ENCODE measurements around the gene KRTAP5-3.
"Not testable (repeated sequence)": the region's sequence is repeated elsewhere in the genome, so short reads cannot be mapped to it uniquely, and the experiment has no call there.

KRTAP5-3 gene

DNA sequence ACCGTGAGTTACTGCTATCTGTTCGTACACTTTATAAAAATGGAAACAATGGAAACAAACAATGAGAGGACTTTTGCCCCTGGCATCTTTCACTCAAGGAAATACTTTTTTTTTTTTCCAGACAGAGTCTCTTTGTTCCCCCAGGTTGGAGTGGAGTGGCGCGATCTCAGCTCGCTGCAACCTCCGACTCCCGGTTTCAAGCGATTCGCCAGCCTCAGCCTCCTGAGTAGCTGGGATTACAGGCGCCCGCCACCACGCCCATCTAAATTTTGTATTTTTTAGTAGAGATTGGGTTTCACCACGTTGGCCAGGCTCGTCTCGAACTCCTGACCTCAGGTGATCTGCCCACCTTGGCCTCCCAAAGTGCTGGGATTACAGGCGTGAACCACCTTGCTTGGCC lies 32.5 kb downstream of the KRTAP5-3 start:
- not testable (repeated sequence) for DNase-seq

DNA sequence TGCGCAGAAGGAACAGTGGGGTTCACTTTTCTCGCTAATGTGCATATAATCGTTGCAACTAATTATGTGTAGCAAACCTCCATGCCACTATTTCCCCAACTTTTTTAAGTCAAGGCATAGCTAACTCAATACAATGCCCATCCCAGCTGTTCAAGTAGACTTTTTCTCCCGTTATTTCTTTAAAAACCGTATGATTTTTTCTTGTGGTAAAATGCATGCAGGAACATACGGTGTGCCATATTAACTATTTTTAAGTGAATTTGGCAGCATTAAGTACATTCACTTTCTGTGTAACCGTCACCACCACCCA lies 33.4 kb downstream of the KRTAP5-3 start:
- no peak for DNase-seq

DNA sequence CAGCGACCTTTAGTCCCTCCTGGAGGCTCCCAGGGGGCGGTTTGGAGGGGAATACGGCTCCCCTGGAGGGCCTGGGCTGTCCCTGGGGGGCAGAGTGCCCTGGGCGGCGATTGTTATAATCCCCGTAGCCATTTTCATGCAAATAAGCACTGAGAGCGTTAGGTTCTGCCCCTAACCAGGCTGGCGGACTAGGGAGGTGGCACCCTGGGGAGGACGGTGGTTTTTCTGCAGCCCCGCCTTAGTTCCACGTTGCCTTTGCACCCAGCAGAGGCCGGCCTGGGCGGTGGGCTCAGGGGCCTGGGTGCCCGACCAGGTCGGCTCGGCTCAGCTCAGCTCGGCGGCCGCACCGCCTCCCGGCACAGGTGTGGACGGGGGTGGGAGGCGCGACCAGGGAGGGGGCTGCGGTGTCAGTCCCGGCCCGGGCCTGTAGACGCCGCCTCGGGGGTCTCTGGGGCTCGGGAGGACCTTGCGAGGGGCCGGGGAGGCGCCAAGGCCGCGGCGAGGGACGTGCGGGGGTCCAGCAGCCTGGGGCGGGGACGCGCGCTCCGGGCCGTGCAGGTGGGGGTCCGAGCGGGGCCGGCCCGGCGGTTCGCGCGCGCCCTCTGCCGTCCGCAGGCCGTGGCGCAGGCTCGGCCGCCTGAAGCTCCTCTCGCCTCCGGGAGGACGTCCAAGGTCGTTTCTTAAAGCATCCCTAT lies 33.9 kb downstream of the KRTAP5-3 start:
- DNase-seq = peak; percentile 68

DNA sequence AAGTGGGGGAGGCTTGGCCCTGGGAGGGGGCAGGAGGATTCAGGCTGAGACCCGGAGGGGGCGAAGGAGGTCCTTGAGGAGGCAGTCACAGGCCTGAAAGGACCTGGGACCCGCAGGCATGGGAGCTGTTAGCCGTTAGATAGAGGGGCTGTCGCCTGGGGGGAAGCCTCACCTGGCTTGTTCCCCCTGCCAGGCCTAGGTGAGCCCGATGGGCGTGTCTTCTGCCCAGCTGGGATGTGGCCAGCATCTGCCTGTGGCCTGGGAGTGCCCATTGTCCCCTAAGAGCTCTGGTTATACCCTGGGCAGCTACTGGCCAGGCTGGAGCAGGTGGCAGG lies 34.4 kb downstream of the KRTAP5-3 start:
- DNase-seq = no peak

DNA sequence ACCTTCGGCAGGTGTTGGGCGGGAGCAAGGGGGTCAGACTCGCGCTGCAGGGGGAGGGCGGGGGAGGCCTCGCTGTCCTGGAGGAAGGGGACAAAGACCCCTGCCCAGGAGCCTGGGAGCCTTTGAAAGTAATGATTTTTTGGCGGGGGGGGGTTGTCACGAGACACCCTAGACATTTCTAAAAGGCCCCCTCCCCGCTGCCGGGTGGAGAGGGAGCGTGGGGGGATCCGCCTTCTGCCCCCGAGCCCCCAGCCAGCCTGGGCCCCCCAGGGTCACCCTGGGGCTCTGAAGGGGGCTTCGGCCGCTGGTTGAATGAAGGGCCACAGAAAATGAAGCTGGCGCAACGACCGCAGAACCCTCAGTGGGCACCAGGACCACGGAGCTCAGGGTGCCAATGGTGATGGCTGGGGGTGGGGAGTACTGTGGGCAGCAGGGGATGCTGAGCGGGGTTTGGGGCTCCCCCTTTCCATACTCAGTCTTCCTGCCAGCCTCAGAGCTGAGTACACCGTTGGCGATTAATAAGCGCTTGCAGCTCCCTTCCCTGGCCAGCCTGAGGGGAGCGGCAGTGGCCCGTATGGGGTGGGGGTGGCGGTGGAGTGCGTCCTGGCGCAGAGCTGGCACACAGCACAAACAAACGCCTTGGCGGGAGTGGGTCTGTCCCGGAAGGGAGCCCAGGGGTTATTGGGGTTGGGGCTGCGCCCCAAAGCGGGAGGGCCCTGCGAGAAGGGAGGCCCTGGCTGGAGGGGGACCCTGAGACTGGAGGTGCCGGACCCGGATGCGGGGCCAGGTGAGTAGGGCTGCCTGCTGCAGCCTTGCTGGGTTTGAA lies 35.0 kb downstream of the KRTAP5-3 start:
- no peak for DNase-seq

DNA sequence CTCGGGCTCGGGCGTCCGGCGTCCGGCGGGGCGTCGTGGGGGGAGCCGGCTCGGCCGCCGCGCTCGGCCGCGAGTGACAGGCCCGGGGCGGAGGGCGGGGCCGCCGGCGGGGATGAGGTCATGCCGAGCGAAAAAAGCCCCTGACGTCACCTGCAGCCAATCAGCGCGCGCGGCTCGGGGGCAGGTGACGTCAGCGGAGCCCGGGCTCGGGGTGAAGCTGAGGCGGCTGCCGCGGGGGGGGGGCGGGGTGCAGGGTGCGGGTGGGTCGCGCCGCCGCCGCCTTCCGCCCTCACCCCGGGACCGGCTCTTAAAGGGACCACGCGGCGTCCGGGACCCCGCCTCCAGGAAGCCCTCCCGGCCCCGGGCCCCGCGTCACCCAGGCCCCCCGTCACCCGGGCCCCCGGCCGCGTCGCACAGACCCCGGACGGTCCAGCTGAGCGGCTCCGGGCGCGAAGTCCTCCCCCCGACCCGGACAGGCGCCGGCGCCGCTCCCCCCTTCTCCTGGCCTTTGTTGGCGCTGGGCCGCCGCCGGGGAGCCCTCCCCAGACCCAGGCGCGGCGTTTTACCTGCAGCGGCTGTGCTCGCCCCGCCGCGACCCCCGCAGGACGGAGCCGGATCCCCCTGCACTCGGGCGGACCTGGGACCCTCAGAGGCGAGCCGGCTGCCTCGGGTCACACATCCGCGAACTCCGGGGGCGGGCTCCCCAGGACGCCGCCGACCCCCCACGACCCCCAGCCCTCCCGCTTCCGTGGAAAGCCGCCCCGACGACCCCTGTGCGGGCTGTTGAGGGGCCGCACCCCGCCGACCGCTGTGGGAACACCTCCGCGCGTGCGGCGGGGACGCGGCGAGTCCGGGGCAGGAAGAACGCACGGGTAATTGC lies 35.8 kb downstream of the KRTAP5-3 start, which contains the start of gene DUSP8:
Gene DUSP8 (minus strand): TSS at position 75 of the 880 bp plus-strand sequence. CDS start 6,445 bp downstream, outside the sequence.
- DNase-seq = peak; percentile 83

DNA sequence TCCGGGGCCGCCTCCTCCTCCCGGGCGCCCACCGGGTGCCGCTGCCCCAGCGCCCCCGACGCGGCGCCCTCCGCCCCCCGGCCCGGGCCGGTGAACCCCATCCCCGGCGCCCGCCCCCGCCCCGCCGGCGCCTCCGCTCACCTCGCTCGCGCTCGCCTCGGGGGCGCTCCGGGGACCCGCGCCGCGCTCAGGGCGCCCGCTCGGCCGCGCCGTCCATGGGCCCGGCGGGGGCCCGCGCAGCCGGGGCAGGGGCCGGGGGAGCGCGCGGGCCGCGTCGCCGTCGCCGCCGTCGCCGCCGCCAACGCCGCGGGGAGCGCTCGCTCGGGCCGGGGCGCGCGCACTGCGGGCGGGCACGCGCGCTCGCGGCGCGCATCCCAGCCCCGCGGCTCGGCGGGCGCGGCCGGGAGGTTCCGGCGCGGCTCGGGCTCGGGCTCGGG lies 36.5 kb downstream of the KRTAP5-3 start:
- DNase-seq = no peak

DNA sequence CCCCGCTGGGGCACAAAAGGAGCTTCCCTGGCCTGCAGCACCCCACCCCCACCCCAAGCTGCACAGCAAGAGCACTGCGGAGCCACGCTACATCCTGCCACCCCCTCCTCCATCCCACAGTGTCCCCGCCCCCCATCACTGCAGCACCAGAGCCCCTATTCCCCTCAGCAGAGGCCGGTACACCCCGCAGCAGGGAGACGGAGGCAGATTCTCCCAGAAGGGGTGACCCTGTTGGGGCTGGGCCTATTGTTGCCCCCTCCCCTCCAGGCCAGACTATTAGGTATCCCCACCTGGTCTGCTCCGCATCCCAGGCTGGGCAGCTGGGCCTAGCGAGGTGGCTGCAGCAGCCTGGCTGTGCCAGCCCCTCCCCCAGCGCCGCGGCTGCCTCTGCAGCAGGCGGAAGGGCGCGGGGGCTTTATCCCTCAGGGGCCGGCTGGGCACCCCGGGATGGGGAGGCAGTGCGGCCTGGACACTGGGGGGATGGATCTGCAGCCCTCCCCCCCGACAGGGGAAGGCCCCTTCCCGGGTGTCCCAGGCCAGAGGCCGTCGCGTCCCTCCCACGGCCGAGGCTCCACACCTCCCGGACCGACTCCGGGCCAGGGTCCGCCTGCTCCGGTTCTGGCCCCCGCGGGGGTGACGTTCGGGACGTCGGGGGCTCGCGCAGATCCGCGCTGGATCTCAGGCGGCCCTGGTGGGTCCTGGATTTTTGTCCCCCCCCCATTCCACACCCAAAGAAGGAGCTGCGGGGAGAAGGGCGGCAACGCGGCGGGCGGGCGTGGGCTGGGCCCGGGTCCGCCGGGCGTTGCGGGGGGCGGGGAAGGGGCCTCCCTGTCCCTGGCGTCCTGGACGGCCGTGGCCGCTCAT lies 37.1 kb downstream of the KRTAP5-3 start:
- DNase-seq = no peak

DNA sequence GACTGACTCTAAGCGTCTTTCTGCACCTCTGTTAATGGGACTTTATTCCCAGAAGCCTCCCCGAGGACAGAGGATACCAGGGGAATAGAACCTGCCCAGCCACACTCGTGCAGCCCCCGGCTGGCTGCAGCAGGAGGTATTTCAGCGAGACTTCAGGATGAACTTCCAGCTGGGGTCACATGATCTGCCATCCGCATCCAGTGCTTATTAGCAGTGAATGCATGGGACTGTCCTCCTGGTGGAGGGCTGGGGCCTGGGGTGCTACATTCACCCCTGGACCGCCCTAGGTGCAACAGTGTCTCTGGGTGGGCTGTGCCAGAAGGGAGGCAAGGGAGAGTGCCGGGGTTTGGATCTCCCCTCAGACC lies 37.8 kb downstream of the KRTAP5-3 start:
- DNase-seq = no peak

DNA sequence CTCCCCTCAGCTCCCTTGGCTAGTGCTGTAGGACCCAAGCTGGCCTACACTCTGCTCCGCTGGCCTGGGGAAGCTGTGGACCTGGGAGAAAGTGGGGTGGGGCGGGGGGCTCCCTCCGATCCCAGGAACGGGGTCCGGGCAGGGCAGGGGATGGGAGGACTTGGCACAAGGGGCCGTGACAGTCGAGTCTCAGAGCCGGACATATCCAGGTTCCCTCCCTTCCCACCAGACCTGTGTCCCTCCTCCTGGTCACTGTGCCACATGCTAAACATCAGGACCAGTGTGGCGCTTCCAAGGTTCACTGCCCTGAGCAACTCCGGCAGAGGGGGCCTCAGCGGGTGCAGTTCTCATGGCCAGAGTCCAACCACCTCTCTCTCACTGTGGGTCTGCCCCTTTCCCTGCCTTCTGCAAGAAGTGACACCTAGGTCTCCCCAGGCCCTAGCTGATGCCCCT lies 38.2 kb downstream of the KRTAP5-3 start:
- DNase-seq = no peak

DNA sequence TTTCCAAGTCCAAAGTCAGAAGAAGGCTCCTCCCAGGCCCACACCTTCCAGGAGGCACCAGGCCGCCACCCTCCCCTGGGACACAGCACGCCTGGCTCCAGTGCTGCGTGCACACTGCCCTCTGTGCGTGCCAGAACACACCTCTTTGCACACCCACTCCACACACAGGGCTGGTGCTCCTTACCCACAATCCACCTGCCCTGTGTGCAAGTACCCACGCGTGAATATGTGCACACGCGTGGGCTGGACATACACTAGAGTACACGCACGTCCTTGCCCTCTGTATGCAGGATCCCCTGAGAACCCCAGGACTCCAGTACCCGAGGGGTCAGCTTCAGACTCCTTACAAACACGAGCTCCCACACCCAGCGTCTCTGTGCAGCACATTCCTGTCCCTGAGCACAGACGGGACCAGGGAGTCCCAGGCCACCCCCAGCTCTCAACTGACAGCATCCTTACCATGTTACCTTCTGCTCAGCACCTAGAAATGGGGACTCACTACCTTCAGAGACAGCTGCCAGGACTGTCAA lies 38.9 kb downstream of the KRTAP5-3 start:
- no peak for DNase-seq

DNA sequence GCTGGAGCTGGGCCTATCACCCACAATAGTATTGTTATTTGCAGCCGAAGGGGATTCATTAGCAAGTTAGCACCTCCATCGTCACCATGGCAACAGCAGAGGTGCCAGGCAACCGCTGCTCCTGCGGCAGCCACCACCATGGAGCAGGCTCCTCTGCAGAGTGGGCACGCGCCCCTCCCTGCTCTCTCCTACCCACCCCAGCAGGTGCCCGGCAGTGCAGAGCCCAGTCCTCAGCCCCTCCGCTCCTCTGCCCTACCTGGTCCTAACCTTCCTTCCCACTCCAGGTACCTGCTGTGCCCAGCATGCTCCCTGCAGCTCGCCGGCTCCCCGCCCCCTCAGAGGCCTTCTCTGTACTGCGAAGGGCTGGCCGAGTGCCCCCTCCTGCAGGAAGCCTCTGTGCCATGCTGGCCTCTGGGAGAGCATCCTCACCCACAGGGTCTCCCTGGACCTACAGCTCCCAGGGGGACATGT lies 39.8 kb downstream of the KRTAP5-3 start:
- peak; percentile 45 for DNase-seq

DNA sequence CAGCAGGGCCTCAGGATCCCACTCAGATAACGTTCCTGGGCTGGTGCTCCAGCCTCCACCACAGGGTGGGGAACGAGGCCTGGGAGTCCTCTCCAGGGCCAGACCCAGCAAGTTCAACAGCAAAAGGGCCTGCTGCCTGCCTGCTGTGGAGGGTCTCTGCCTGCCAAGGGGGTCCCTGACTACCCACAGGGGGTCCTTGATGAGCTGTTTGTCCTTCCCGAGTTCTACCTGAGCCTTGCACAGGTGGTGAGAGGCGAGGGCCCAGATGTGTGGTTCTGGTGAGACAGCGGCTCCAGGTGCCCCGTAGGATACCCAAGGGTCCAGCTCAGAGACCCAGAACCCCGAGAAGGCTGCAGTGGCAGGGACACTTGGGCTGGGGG lies 40.6 kb downstream of the KRTAP5-3 start:
- no peak for DNase-seq

DNA sequence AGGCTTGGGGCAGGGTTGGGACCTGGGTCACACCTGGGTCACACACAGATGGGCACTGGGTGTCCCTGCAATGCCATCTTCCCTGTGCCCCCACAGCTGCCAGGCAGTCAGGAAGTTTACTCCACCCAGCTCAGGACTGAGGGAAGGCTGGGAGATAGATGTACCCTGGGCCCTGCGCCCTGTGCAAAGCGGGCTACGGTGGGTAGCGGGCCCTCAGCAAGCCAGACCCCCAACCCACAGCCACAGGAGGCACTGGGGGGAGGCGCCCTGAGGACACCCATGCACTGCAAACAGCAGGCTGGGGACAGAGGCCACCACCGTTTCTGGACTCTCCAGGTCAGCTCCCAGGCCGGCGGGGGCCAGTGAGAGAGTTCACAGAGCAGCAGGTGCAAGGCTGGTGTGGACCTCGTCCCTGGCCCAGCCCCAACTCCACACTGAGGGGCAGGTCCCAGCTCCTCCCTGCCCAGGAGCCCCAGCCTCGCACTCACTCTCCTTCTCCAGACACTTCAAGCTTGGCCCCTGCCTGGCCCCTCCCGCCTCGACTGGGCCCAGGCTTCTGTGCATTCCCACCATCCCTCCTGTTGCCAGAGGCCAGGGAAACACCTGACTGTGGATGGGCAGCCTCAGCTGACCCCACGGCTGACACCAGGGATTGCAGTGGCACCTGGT lies 41.1 kb downstream of the KRTAP5-3 start:
- DNase-seq = no peak

DNA sequence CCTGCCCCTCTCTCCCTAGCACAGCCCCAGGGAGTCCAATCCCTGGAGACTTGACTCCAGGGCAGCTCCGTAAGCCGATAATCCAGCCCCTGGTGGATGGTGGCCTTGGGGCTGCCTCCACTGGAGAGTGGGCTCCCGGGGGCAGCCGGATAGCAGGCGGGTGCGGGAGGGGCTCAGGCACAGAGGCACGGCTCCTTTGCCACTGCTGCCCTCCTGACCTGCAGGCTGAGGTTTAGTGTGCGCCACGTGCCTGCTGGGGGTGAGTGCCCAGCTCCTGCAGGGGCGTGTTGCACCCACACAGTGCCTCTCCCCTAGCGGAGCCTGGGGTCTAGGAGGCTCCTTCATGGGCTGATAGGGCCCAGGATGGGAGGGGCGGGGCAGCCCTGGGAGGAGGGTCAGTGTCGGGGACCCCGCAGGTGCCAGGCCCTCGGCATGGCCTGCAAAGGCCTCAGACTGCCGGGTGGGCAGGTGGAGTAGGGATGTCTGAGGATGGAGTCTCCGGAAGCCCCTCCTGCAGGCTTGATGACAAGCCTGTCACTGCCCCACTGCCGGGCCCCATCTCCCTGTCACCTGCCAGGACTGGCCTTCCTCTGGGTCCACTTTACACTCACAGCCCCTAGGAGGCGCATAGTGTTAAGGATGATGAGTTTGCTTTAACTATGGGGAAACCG lies 41.7 kb downstream of the KRTAP5-3 start:
- DNase-seq = no peak

DNA sequence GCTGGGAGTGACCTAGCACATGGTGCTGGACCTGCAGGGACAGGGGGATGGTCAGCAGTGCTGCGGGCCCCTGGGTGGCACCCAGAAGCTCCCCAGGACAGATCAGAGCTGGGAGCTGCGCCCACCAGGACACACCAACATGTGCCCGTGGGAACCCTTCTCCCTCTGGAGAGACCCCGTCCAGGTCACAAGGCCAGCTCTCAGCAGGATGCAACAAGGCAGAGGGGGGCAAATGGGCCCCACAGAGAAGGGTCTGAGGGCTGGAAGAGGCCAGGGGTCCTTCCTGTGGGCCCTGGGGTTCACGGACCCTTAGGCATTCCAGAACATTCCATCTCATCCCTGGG lies 42.4 kb downstream of the KRTAP5-3 start:
- no peak for DNase-seq

DNA sequence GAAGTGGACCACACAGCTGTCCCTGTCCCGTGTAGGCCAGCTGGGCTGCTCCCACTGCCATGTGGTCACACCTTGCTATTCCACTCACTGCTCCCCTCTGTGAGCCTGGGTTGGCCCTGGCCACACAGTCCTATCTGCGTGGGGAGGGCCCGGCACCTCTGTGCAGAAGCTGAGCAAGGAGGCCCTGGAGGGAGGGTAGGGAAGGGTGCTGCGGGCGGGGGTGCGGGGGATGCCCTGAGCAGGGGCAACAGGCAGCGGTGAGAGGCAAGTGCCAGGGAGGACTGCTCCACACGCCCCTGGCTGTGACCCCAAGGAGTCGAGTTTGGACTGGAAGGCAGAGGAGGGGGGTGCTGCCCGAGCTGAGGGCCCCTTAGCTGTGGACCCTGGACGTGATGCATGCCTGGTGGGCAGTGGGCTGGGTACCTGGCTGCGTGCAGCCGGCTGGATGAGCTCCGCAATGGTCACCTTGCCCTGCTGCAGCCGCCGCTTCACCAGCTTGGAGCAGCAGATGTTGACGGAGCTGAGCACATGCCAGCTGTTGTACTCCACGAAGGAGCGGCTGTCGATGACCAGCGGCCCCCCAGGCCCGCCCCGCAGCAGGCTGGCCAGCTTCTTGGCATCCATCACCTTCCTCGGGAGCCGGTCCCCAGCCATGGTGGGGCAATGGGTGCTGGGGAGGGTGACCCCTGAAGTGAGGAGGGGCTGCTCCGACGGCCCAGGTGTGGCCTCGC lies 42.9 kb downstream of the KRTAP5-3 start:
- DNase-seq = no peak

DNA sequence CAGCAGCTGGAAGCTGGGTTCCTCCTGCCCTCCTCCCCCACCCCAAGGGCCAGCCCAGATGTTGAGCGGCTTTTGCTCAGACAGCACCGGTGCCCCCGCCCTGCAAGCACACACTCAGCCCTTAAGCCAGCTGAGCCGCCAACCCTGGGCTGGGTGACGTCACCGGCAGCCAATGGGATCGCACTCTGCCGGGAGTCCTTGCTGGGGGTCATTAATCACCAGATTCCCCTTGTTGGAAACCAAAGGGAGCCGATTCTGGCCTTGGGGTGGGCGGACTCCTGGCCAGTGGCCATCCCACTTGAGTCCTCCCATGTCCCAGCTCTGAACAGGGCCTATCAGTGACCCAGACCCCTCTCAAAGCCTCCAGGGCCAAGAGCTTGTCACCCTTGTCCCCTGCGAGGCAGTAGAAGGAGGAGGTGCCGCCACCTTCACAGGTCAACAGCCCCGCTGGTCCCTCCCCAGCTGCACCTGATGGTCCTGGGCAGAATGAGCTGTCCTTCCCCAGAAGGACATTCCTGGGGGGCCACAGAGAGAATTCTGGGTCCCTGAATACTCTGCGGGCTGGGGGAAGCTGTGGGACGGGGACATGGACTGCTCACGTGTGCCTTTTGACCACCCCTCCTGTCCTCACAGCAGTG lies 43.6 kb downstream of the KRTAP5-3 start:
- DNase-seq = peak; percentile 56

DNA sequence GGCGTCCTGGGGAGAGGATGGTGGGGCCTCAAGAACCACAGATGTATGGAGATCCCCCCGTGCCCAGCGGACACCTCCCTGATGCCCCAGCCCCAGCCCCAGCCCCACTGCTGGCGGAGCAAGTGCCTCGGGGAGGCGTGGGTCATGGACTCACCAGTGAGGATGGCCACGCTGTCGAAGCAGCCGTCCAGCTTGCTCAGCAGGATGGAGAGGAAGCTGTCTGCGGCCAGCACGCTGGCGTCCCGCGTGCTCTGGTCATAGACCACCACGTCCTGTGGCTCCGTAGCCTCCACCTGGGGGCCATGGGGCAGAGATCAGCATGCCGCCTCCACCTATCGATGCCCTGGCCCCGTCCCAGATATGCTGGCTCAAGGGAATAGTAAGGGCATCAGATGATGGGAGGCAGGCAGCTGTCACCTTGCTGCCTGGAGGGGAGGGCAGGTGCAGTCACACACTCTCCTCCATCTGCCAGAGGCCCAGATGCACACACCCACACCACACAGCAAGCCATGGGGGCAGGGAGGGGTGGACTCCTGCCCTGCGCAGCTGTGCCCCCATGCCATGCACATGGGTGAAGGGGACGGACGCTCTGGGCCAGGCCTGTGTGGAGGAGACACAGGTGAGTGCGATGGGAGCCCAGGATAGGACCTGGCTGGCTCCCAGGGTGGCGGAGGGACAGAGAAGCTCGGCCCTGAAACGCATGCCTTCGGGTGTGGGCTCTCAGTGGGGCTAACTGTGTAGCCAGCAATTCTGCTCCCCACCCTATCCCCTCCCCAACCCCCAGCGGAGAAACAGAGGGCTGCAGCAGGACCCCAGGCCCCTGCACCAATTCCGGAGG lies 44.3 kb downstream of the KRTAP5-3 start:
- no peak for DNase-seq
